Stimulated activated CD4-positive, alpha-beta T cell treated with anti-CD3 and anti-CD28 coated beads, TNF-alpha, amount 100 ng/mL, for 24 hours (primary cell): ENCODE measurements around the gene PSMG1.
A peak's percentile ranks its signal among the peaks of the same experiment; 100 is the strongest.
"Not testable (repeated sequence)": the region's sequence is repeated elsewhere in the genome, so short reads cannot be mapped to it uniquely, and the experiment has no call there.

Experiments
- DNase-seq, 3 experiments: peaks; one replicate each; pipeline ENCODE4 v3.0.0-alpha.2; 2020; ENCODE audit warnings: low read depth in 3 of 3

Gene PSMG1

GRCh38 chr21:39188521-39189139 lies 5.4 kb upstream of the PSMG1 start:
- DNase-seq, result no peak

- no peak for DNase-seq
Measured at GRCh38 chr21:39187141-39187540, 3.9 kb upstream of the PSMG1 start.

GRCh38 chr21:39186676-39187075 lies 3.4 kb upstream of the PSMG1 start:
- DNase-seq, result no peak

- DNase-seq, result no peak
Measured at GRCh38 chr21:39185157-39185556, 1.9 kb upstream of the PSMG1 start.

GRCh38 chr21:39184050-39184980 lies 1.1 kb upstream of the PSMG1 start:
- no peak for DNase-seq

- peak in 1 of 3 experiments; percentile 7 for DNase-seq
Measured at GRCh38 chr21:39182484-39183271, 573 bp downstream of the PSMG1 start.

GRCh38 chr21:39182016-39182415 lies 1.2 kb downstream of the PSMG1 start:
- DNase-seq, result no peak

- no peak for DNase-seq
Measured at GRCh38 chr21:39181205-39181818, 1.9 kb downstream of the PSMG1 start.

- DNase-seq, result no peak
Measured at GRCh38 chr21:39180429-39181019, 2.7 kb downstream of the PSMG1 start.

- no peak for DNase-seq
Measured at GRCh38 chr21:39178421-39178820, 4.8 kb downstream of the PSMG1 start.

GRCh38 chr21:39176271-39176709 lies 7.0 kb downstream of the PSMG1 start:
- DNase-seq, result no peak

GRCh38 chr21:39175665-39176064 lies 7.6 kb downstream of the PSMG1 start:
- DNase-seq, result no peak

- DNase-seq, result no peak
Measured at GRCh38 chr21:39175154-39175553, 8.1 kb downstream of the PSMG1 start.

GRCh38 chr21:39173716-39174680 lies 9.3 kb downstream of the PSMG1 start:
- DNase-seq, result no peak

GRCh38 chr21:39169906-39170305 lies 13.3 kb downstream of the PSMG1 start:
- DNase-seq, result no peak

GRCh38 chr21:39168800-39169199 lies 14.5 kb downstream of the PSMG1 start:
- DNase-seq, result no peak

- DNase-seq, result no peak
Measured at GRCh38 chr21:39164523-39164922, 18.7 kb downstream of the PSMG1 start.

- no peak for DNase-seq
Measured at GRCh38 chr21:39161064-39161463, 22.2 kb downstream of the PSMG1 start.

- DNase-seq, result no peak
Measured at GRCh38 chr21:39159342-39160063, 23.7 kb downstream of the PSMG1 start.

GRCh38 chr21:39157241-39157640 lies 26.0 kb downstream of the PSMG1 start:
- DNase-seq, result not testable (repeated sequence)
